OCI-LY3 (cell line): ENCODE measurements around the gene NNAT.
A peak's percentile ranks its signal among the peaks of the same experiment; 100 is the strongest.

Experiments
- H2AFZ ChIP-seq: fragments of 200-600, 300-600 bp; shearing (Covaris generic); 2 replicates; pipeline ENCODE4 v1.6.0; 2014; ENCODE audit warnings: antibody characterized with exemption, low read depth, low read length
- H3K27ac ChIP-seq: fragments of 200-600, 300-600 bp; sonication (generic); 2 replicates; pipeline ENCODE4 v1.5.1; 2014; ENCODE audit warnings: mild to moderate bottlenecking, low read length, moderate library complexity, mixed read lengths
- H3K27me3 ChIP-seq: fragments of 200-600, 300-600 bp; sonication (generic); 2 replicates; pipeline ENCODE4 v1.6.1; 2014; ENCODE audit warnings: low read depth, low read length, mixed read lengths
- H3K36me3 ChIP-seq: fragments of 200-600, 300-600 bp; sonication (generic); replicated peaks from 2 replicates; pipeline ENCODE3; 2014; ENCODE audit warnings: low read depth, low read length, mixed read lengths
- H3K4me1 ChIP-seq: fragments of 300-600, 200-600 bp; sonication (generic); 2 replicates; pipeline ENCODE4 v1.6.1; 2014; ENCODE audit warnings: low read length, mixed read lengths
- H3K4me2 ChIP-seq: fragments of 200-600, 300-600 bp; sonication (generic); 2 replicates; pipeline ENCODE4 v1.6.1; 2014; ENCODE audit warnings: low read length, mixed read lengths
- H3K4me3 ChIP-seq: fragments of 300-600, 200-600 bp; sonication (generic); 2 replicates; pipeline ENCODE4 v1.5.1; 2014; ENCODE audit warnings: antibody characterized with exemption, mild to moderate bottlenecking, low read length, moderate library complexity
- H3K79me2 ChIP-seq: fragments of 300-600, 200-600 bp; shearing (Covaris generic); 2 replicates; pipeline ENCODE4 v1.6.1; 2014; ENCODE audit warnings: mild to moderate bottlenecking, low read length, mixed read lengths
- H3K9ac ChIP-seq: fragments of 300-600, 200-600 bp; shearing (Covaris generic); 2 replicates; pipeline ENCODE4 v1.6.0; 2014; ENCODE audit warnings: mild to moderate bottlenecking, low read length, moderate library complexity
- H3K9me3 ChIP-seq: fragments of 200-600, 300-600 bp; shearing (Covaris generic); 2 replicates; pipeline ENCODE4 v1.6.1; 2014; ENCODE audit warnings: low read length, mixed read lengths; ENCODE audit not compliant: insufficient read depth
- H4K20me1 ChIP-seq: fragments of 200-600, 300-600 bp; sonication (generic); 2 replicates; pipeline ENCODE4 v1.6.1; 2016; ENCODE audit warnings: low read length, mixed read lengths; ENCODE audit not compliant: insufficient read depth
- CTCF ChIP-seq: fragments of 200-600, 300-600 bp; sonication (generic); IDR thresholded peaks from 2 replicates; pipeline ENCODE4 v1.5.1; 2014; ENCODE audit warnings: antibody characterized with exemption, low read length, low read depth
- EZH2phosphoT487 ChIP-seq: fragments of 200-600 bp; shearing (Covaris generic); IDR thresholded peaks from 2 replicates; pipeline ENCODE4 v1.6.1; 2018; ENCODE audit warnings: antibody characterized with exemption, mixed run types, low read depth

Gene NNAT

GRCh38 chr20:37490663-37491350 lies 30.2 kb upstream of the NNAT start:
- TF ChIP-seq CTCF (no peak), EZH2phosphoT487 (no peak)
- Histone ChIP-seq H3K4me3 (no peak overlapping the region), H3K27me3 (peaks cover 16% of the 10 kb centered on the region)

GRCh38 chr20:37492096-37492625 lies 28.9 kb upstream of the NNAT start:
- Histone ChIP-seq H3K9ac (no peak overlapping the region), H3K4me2 (no peak overlapping the region), H3K27ac (no peak overlapping the region), H3K79me2 (no peaks in the 10 kb centered on the region), H3K36me3 (no peaks in the 10 kb centered on the region), H3K4me3 (no peak overlapping the region), H3K4me1 (no peaks in the 10 kb centered on the region), H3K27me3 (peaks cover 19% of the 10 kb centered on the region), H4K20me1 (no peaks in the 10 kb centered on the region), H3K9me3 (no peaks in the 10 kb centered on the region), H2AFZ (no peak overlapping the region)
- TF ChIP-seq EZH2phosphoT487 (no peak), CTCF (no peak)

More at GRCh38 chr20:37490663-37491350, 30.2 kb upstream of the NNAT start:
- H2AFZ ChIP-seq: no peak overlapping the region
- H3K36me3 ChIP-seq: no peaks in the 10 kb centered on the region
- no peaks in the 10 kb centered on the region for H4K20me1 ChIP-seq
- no peak overlapping the region for H3K4me2 ChIP-seq
- H3K4me1 ChIP-seq: no peaks in the 10 kb centered on the region
- H3K9me3 ChIP-seq: no peaks in the 10 kb centered on the region
- no peaks in the 10 kb centered on the region for H3K79me2 ChIP-seq
- no peak overlapping the region for H3K9ac ChIP-seq
- H3K27ac ChIP-seq: no peak overlapping the region

- Histone ChIP-seq H3K79me2 (no peaks in the 10 kb centered on the region), H4K20me1 (no peaks in the 10 kb centered on the region), H2AFZ (no peak overlapping the region), H3K4me3 (no peak overlapping the region), H3K9ac (no peak overlapping the region), H3K4me1 (no peaks in the 10 kb centered on the region), H3K27ac (no peak overlapping the region), H3K4me2 (no peak overlapping the region), H3K27me3 (peaks cover 19% of the 10 kb centered on the region), H3K36me3 (no peaks in the 10 kb centered on the region), H3K9me3 (no peaks in the 10 kb centered on the region)
- TF ChIP-seq CTCF (0 out of 2 replicates have a peak, but pooled peaks have one; percentile 12), EZH2phosphoT487 (no peak)
These were observed 28.1 kb upstream of the NNAT start for GRCh38 chr20:37492945-37493344.

GRCh38 chr20:37494301-37494700 lies 26.7 kb upstream of the NNAT start:
- no peak overlapping the region for H3K4me2 ChIP-seq
- no peaks in the 10 kb centered on the region for H4K20me1 ChIP-seq
- peaks cover 19% of the 10 kb centered on the region for H3K27me3 ChIP-seq
- no peak overlapping the region for H3K9ac ChIP-seq
- H3K4me1 ChIP-seq: no peaks in the 10 kb centered on the region
- no peaks in the 10 kb centered on the region for H3K9me3 ChIP-seq
- H3K36me3 ChIP-seq: no peaks in the 10 kb centered on the region
- TF ChIP-seq EZH2phosphoT487 (no peak), CTCF (no peak)
- H3K27ac ChIP-seq: no peak overlapping the region
- no peaks in the 10 kb centered on the region for H3K79me2 ChIP-seq
- H3K4me3 ChIP-seq: no peak overlapping the region
- no peak overlapping the region for H2AFZ ChIP-seq
